Liver (tissue), 9 donors: ENCODE data around the gene TAS2R1. TPM values are rescaled to one million over a fixed set of nuclear protein-coding genes. Genes with fewer than 3 reads are reported as not detected.

Source experiments
- DNase-seq: peaks from one replicate; pipeline ENCODE4 v3.0.0-alpha.2; 2017; ENCODE audit warnings: low spot score
- H3K27ac ChIP-seq, 2 donors: one replicate each; pipeline ENCODE4 v1.7.0; 2013; ENCODE audit warnings: inconsistent platforms in 2 of 2, low read length in 2 of 2, control low read depth in 1 of 2, low read depth in 1 of 2, mild to moderate bottlenecking in 1 of 2
- H3K27me3 ChIP-seq, 4 donors: one replicate each; pipeline versions ENCODE4 v1.6.1 to v1.7.0; 2013; ENCODE audit warnings: low read length in 3 of 4, inconsistent platforms in 1 of 4, mild to moderate bottlenecking in 1 of 4, moderate library complexity in 1 of 4; ENCODE audit not compliant: control insufficient read depth in 4 of 4, insufficient read depth in 4 of 4
- H3K36me3 ChIP-seq, 4 donors: one replicate each; pipeline versions ENCODE4 v1.6.1 to v1.7.0; 2013; ENCODE audit warnings: low read length in 3 of 4, mild to moderate bottlenecking in 3 of 4, low read depth in 1 of 4, moderate library complexity in 1 of 4; ENCODE audit not compliant: control insufficient read depth in 4 of 4, insufficient read depth in 3 of 4
- H3K4me1 ChIP-seq, 4 donors: one replicate each; pipeline versions ENCODE4 v1.6.1 to v1.7.0; 2013; ENCODE audit warnings: low read length in 3 of 4, mild to moderate bottlenecking in 3 of 4, moderate library complexity in 1 of 4; ENCODE audit not compliant: control insufficient read depth in 4 of 4, insufficient read depth in 4 of 4
- H3K4me3 ChIP-seq, 3 donors: one replicate each; pipeline versions ENCODE4 v1.6.1 to v1.7.0; 2013; ENCODE audit warnings: low read length in 3 of 3, control low read depth in 1 of 3, low read depth in 1 of 3, mild to moderate bottlenecking in 1 of 3
- H3K9ac ChIP-seq, 2 donors: one replicate each; pipeline ENCODE4 v1.7.0; 2013; ENCODE audit warnings: low read length in 2 of 2, mild to moderate bottlenecking in 2 of 2, moderate library complexity in 2 of 2, control low read depth in 1 of 2, low read depth in 1 of 2
- H3K9me3 ChIP-seq, 4 donors: one replicate each; pipeline versions ENCODE4 v1.6.1 to v1.7.0; 2013; ENCODE audit warnings: low read length in 3 of 4; ENCODE audit not compliant: control insufficient read depth in 4 of 4
- CTCF ChIP-seq: fragments of 150-350 bp; IDR thresholded peaks from 2 replicates; pipeline ENCODE4 v1.5.1; 2017; ENCODE audit warnings: improper control_type of control experiment, low read depth, low read length; ENCODE audit not compliant: missing input control
- FOXA1 ChIP-seq: IDR thresholded peaks from 2 replicates; pipeline ENCODE4 v1.6.1; 2016; ENCODE audit warnings: antibody characterized with exemption
- FOXA2 ChIP-seq: IDR thresholded peaks from 2 replicates; pipeline ENCODE4 v1.6.1; 2016; ENCODE audit warnings: antibody characterized with exemption
- GABPA ChIP-seq, 2 donors: IDR thresholded peaks in 1 of 2; conservative IDR thresholded peaks in 1 of 2; 2 replicates each; pipeline ENCODE4 v1.6.1; 2016; ENCODE audit warnings: antibody characterized with exemption in 2 of 2, mild to moderate bottlenecking in 1 of 2, moderate library complexity in 1 of 2
- HNF4A ChIP-seq, 2 donors: conservative IDR thresholded peaks; 2 replicates each; pipeline ENCODE4 v1.6.1; 2016; ENCODE audit warnings: antibody characterized with exemption in 2 of 2, mild to moderate bottlenecking in 2 of 2
- HNF4G ChIP-seq: IDR thresholded peaks from 2 replicates; pipeline ENCODE4 v1.6.1; 2016; ENCODE audit warnings: antibody characterized with exemption
- JUND ChIP-seq, 2 donors: IDR thresholded peaks; 2 replicates each; pipeline ENCODE4 v1.6.1; 2016; ENCODE audit warnings: antibody characterized with exemption in 2 of 2
- MAX ChIP-seq: IDR thresholded peaks from 2 replicates; pipeline ENCODE4 v1.6.1; 2016; ENCODE audit warnings: antibody characterized with exemption
- NR2F2 ChIP-seq: IDR thresholded peaks from 2 replicates; pipeline ENCODE4 v1.6.1; 2016; ENCODE audit warnings: antibody characterized with exemption
- RAD21 ChIP-seq, 2 donors: IDR thresholded peaks; 2 replicates each; pipeline ENCODE4 v1.6.1; 2016; ENCODE audit warnings: antibody characterized with exemption in 2 of 2, mild to moderate bottlenecking in 2 of 2
- REST ChIP-seq: IDR thresholded peaks from 2 replicates; pipeline ENCODE4 v1.6.1; 2016; ENCODE audit warnings: antibody characterized with exemption, mild to moderate bottlenecking
- RXRA ChIP-seq, 2 donors: IDR thresholded peaks; 2 replicates each; pipeline ENCODE4 v1.6.1; 2017 to 2018; ENCODE audit warnings: antibody characterized with exemption in 2 of 2, mild to moderate bottlenecking in 1 of 2
- SP1 ChIP-seq: IDR thresholded peaks from 2 replicates; pipeline ENCODE4 v1.6.1; 2018; ENCODE audit warnings: antibody characterized with exemption, mild to moderate bottlenecking
- TAF1 ChIP-seq: conservative IDR thresholded peaks from 2 replicates; pipeline ENCODE4 v1.6.1; 2016; ENCODE audit warnings: antibody characterized with exemption, mild to moderate bottlenecking
- YY1 ChIP-seq: IDR thresholded peaks from 2 replicates; pipeline ENCODE4 v1.6.1; 2016; ENCODE audit warnings: antibody characterized with exemption, mild to moderate bottlenecking
- ZBTB33 ChIP-seq: IDR thresholded peaks from 2 replicates; pipeline ENCODE4 v1.6.1; 2016; ENCODE audit warnings: antibody characterized with exemption
- WGBS: extraction: QIAGEN DNeasy Blood & Tissue Kit; methylation state at CpG from one replicate; pipeline ENCODE4 v1.1.7; 2013; 5-methylcytosine and 5-hydroxymethylcytosine counted together
- polyA plus RNA-seq, 2 donors: library from polyadenylated mRNA; stranded (reverse) in 1 of 2; unstranded in 1 of 2; fragments of 200-250 nt in 1 of 2; fragments of >200 nt in 1 of 2; fragmentation: Nextera tagmentation in 1 of 2; extraction: Ambion mirVana in 1 of 2; gene quantifications; one replicate each; pipeline versions ENCODE4 v1.2.1 to v1.2.3, GENCODE V29; 2013 to 2015
- total RNA-seq, 2 donors: library from RNA; depleted of rRNA; stranded (reverse); fragments of >200 nt; gene quantifications; one replicate each; pipeline ENCODE4 v1.2.3, GENCODE V29; 2014
- donor health status: healthy.
- donor health status: healthy.
- donor health status: healthy.
- donor health status: healthy.
- donor health status: healthy.

Gene TAS2R1
- total and polyA plus RNA-seq, 4 donors = not detected

- H3K36me3 ChIP-seq = no peaks in the 10 kb centered on the region
- peaks cover 0 to 2% (median 0%) of the 10 kb centered on the region in 4 donors for H3K27me3 ChIP-seq
- no peak overlapping the region for H3K27ac ChIP-seq
- TF ChIP-seq YY1 (no peak), FOXA2 (no peak), HNF4A (conservative IDR thresholded peaks at IDR 0.05) (no peak), JUND (IDR thresholded peaks at IDR 0.05) (no peak), GABPA (IDR thresholded peaks at IDR 0.05 in 1 of 2, conservative IDR thresholded peaks at IDR 0.05 in 1 of 2) (no peak), SP1 (no peak), REST (no peak)
- no peak for DNase-seq
- H3K4me1 ChIP-seq = no peaks in the 10 kb centered on the region
- peaks cover 0 to 2% (median 0%) of the 10 kb centered on the region in 4 donors for H3K9me3 ChIP-seq
- no peak overlapping the region for H3K9ac ChIP-seq
- no peak overlapping the region for H3K4me3 ChIP-seq
- 88% methylated on average over 1 of the region's 1 CpG for WGBS
Observed at GRCh38 chr5:9655641-9656040, 25.5 kb upstream of the TAS2R1 start.

- no peak overlapping the region for H3K9ac ChIP-seq
- no peaks in the 10 kb centered on the region for H3K9me3 ChIP-seq
- no peak overlapping the region for H3K4me3 ChIP-seq
- no peaks in the 10 kb centered on the region for H3K36me3 ChIP-seq
- no peak overlapping the region for H3K27ac ChIP-seq
- TF ChIP-seq MAX (no peak), SP1 (no peak), JUND (IDR thresholded peaks at IDR 0.05) (no peak), TAF1 (no peak)
- H3K4me1 ChIP-seq = no peaks in the 10 kb centered on the region
- peaks cover 0 to 2% (median 0%) of the 10 kb centered on the region in 4 donors for H3K27me3 ChIP-seq
- no peak for DNase-seq
Observed at GRCh38 chr5:9654886-9655285, 24.7 kb upstream of the TAS2R1 start.

GRCh38 chr5:9653811-9654210, 23.7 kb upstream of the TAS2R1 start:
- H3K4me3 ChIP-seq = no peak overlapping the region
- H3K36me3 ChIP-seq = no peaks in the 10 kb centered on the region
- no peak overlapping the region for H3K9ac ChIP-seq
- no peak overlapping the region for H3K27ac ChIP-seq
- no peaks in the 10 kb centered on the region for H3K4me1 ChIP-seq
- H3K9me3 ChIP-seq = no peaks in the 10 kb centered on the region
- no peak for DNase-seq
- WGBS = 74% methylated on average over 2 of the region's 2 CpGs
- H3K27me3 ChIP-seq = peaks cover 0 to 2% (median 0%) of the 10 kb centered on the region in 4 donors
- TF ChIP-seq JUND (IDR thresholded peaks at IDR 0.05) (no peak), NR2F2 (no peak), TAF1 (no peak), FOXA1 (no peak), GABPA (IDR thresholded peaks at IDR 0.05 in 1 of 2, conservative IDR thresholded peaks at IDR 0.05 in 1 of 2) (no peak), HNF4A (conservative IDR thresholded peaks at IDR 0.05) (no peak), CTCF (no peak), HNF4G (no peak), MAX (no peak), ZBTB33 (no peak), YY1 (no peak), RXRA (IDR thresholded peaks at IDR 0.05) (no peak), REST (no peak), FOXA2 (no peak), SP1 (no peak), RAD21 (IDR thresholded peaks at IDR 0.05) (no peak)
